Measurements from ENCODE around the gene RASAL2.

GRCh38 chr1:178160736-178161475 lies 67.0 kb downstream of the RASAL2 start:
- TF ChIP-seq CTCF (IDR thresholded peaks at IDR 0.05) (no peak), POLR2A (IDR thresholded peaks at IDR 0.05) (no peak)
